A172 (cell line): ENCODE results near the gene GAREM2. TPM values are rescaled to one million over a fixed set of nuclear protein-coding genes. Genes with fewer than 3 reads are reported as not detected.

Experiments used
- DNase-seq: peaks from one replicate; pipeline ENCODE4 v3.0.0-alpha.2; 2015; ENCODE audit warnings: low spot score
- total RNA-seq: library from RNA; depleted of rRNA; stranded (reverse); fragments of >200 nt; shearing (Covaris generic); gene quantifications from 2 replicates; pipeline ENCODE4 v1.2.3, GENCODE V29; 2014; rRNA removed

The GAREM2 gene
- total RNA-seq, 1 experiment from 2014 or later, result 5.3 TPM

DNA sequence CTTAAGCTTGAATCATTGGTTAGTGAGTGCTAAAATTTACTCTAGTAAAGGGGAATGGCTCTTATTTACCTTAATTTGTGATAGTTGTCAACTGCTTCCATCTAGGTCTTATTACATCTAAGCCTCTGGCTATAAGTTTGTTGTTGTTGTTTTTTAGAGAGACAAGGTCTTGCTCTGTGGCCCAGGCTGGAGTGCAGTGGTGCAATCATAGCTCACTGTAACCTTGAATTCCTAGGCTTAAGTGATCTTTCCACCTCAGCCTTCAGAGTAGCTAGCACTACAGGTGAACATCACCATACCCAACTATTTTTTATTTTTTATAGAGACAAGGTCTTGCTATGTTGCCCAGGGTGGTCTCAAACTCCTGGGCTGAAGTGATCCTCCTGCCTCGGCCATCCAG lies 65.0 kb downstream of the GAREM2 start:
- DNase-seq, result no peak

DNA sequence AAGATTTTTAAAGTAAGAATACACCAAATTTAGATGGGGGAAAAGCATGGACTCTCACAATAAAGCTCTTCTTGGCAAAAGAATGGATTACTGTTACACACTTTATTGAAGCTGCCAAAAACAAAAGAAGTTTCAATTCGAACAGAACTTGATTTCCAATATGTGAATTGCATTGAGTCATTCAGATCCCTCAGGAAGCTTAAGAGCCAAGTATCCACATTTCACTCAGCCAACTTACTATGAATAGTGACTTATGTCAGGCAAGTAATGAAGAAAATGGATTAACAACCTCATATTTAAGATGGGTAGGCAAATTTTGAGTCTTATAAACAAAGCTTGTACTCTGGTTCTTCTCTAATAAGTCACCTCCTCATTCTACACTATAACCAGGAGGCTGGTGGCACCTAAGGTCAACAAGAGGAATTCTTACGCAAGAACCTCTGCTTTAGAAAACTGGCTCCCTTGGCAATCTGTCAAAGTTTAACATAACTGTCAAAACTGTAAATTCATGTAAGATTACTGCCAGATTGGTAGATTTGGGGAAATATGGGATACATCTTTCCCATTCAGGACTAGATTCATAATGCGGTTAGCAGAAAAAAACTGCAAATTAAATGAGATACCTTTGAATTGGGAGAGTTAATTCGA lies 65.5 kb downstream of the GAREM2 start:
- no peak for DNase-seq

Other genes with a start within 250 kb of the GAREM2 start
- 29.6 and 38.8 TPM in 2 replicates for gene KIF3C, start 190.6 kb upstream of the GAREM2 start, total RNA-seq
- 148 and 268 TPM in 2 replicates for gene RAB10, start 139.0 kb upstream of the GAREM2 start, total RNA-seq
- gene HADHA, start 71.5 kb downstream of the GAREM2 start, total RNA-seq, result 113 and 121 TPM in 2 replicates
- gene HADHB, start 71.9 kb downstream of the GAREM2 start, total RNA-seq, result 115 and 117 TPM in 2 replicates
- 19.0 and 20.6 TPM in 2 replicates for gene SELENOI, start 173.1 kb downstream of the GAREM2 start, total RNA-seq
- gene ADGRF3, start 173.7 kb downstream of the GAREM2 start, total RNA-seq, result 0.07 and 0.12 TPM in 2 replicates
- gene DRC1, start 228.8 kb downstream of the GAREM2 start, total RNA-seq, result 0.43 TPM in 1 of 2 replicates, not detected in the other